Measurements from ENCODE around the gene ACACA.
A peak's percentile ranks its signal among the peaks of the same experiment; 100 is the strongest.
"Not testable (repeated sequence)": the region's sequence is repeated elsewhere in the genome, so short reads cannot be mapped to it uniquely, and the experiment has no call there.

Gene ACACA

GRCh38 chr17:37176723-37177122 lies 229.9 kb downstream of the ACACA start:
- DNase-seq (ENCODE audit: low read depth): no peak

- DNase-seq (ENCODE audit: low read depth): peak; percentile 10
Measured at GRCh38 chr17:37174205-37174604, 232.4 kb downstream of the ACACA start.

- DNase-seq (ENCODE audit: low read depth): no peak
Measured at GRCh38 chr17:37170881-37171425, 235.7 kb downstream of the ACACA start.

- no peak for DNase-seq (ENCODE audit: low read depth)
Measured at GRCh38 chr17:37168731-37169353, 237.8 kb downstream of the ACACA start.

GRCh38 chr17:37167756-37168155 lies 238.9 kb downstream of the ACACA start:
- DNase-seq (ENCODE audit: low read depth): no peak

- no peak for DNase-seq (ENCODE audit: low read depth)
Measured at GRCh38 chr17:37164057-37164456, 242.6 kb downstream of the ACACA start.

- no peak for DNase-seq (ENCODE audit: low read depth)
Measured at GRCh38 chr17:37162800-37163199, 243.8 kb downstream of the ACACA start.

- DNase-seq (ENCODE audit: low read depth): peak; percentile 17
Measured at GRCh38 chr17:37160944-37161343, 245.7 kb downstream of the ACACA start.

- DNase-seq (ENCODE audit: low read depth): no peak
Measured at GRCh38 chr17:37158290-37158689, 248.3 kb downstream of the ACACA start.

- peak; percentile 3 for DNase-seq (ENCODE audit: low read depth)
Measured at GRCh38 chr17:37148156-37148555, 258.5 kb downstream of the ACACA start.

- DNase-seq (ENCODE audit: low read depth): no peak
Measured at GRCh38 chr17:37147301-37147812, 259.3 kb downstream of the ACACA start.

- no peak for DNase-seq (ENCODE audit: low read depth)
Measured at GRCh38 chr17:37146086-37147064, 260.3 kb downstream of the ACACA start.

- no peak for DNase-seq (ENCODE audit: low read depth)
Measured at GRCh38 chr17:37144075-37144701, 262.4 kb downstream of the ACACA start.

- DNase-seq (ENCODE audit: low read depth): not testable (repeated sequence)
Measured at GRCh38 chr17:37143558-37143957, 263.1 kb downstream of the ACACA start.

- no peak for DNase-seq (ENCODE audit: low read depth)
Measured at GRCh38 chr17:37142294-37142896, 264.2 kb downstream of the ACACA start.

- DNase-seq (ENCODE audit: low read depth): no peak
Measured at GRCh38 chr17:37138571-37139120, 268.0 kb downstream of the ACACA start.

GRCh38 chr17:37137906-37138514 lies 268.6 kb downstream of the ACACA start:
- no peak for DNase-seq (ENCODE audit: low read depth)

GRCh38 chr17:37137070-37137610 lies 269.5 kb downstream of the ACACA start:
- DNase-seq (ENCODE audit: low read depth): no peak

GRCh38 chr17:37135576-37135975 lies 271.1 kb downstream of the ACACA start:
- DNase-seq (ENCODE audit: low read depth): no peak

GRCh38 chr17:37134050-37134449 lies 272.6 kb downstream of the ACACA start:
- no peak for DNase-seq (ENCODE audit: low read depth)

GRCh38 chr17:37133136-37133535 lies 273.5 kb downstream of the ACACA start:
- no peak for DNase-seq (ENCODE audit: low read depth)

All from fibroblast of the conjunctiva (primary cell).